Measurements from ENCODE around the gene DIP2B.
"Not testable (repeated sequence)": the region's sequence is repeated elsewhere in the genome, so short reads cannot be mapped to it uniquely, and the experiment has no call there.

Gene DIP2B

GRCh38 chr12:50550530-50551223 is 45.9 kb downstream of the DIP2B start:
- DNase-seq, result no peak

GRCh38 chr12:50551866-50552265 is 47.1 kb downstream of the DIP2B start:
- DNase-seq, result peak in 1 of 2 experiments; percentile 18

GRCh38 chr12:50554651-50555050 is 49.9 kb downstream of the DIP2B start:
- no peak for DNase-seq

- DNase-seq, result no peak
Measured at GRCh38 chr12:50555471-50555885, 50.7 kb downstream of the DIP2B start.

GRCh38 chr12:50556273-50556672 is 51.5 kb downstream of the DIP2B start:
- DNase-seq, result no peak

GRCh38 chr12:50556796-50557195 is 52.0 kb downstream of the DIP2B start:
- not testable (repeated sequence) for DNase-seq

- DNase-seq, result no peak
Measured at GRCh38 chr12:50557421-50557820, 52.6 kb downstream of the DIP2B start.

GRCh38 chr12:50558970-50559369 is 54.2 kb downstream of the DIP2B start:
- no peak for DNase-seq

GRCh38 chr12:50562520-50563433 is 58.0 kb downstream of the DIP2B start:
- no peak for DNase-seq

- no peak for DNase-seq
Measured at GRCh38 chr12:50563434-50563787, 58.6 kb downstream of the DIP2B start.

GRCh38 chr12:50564237-50564947 is 59.6 kb downstream of the DIP2B start:
- no peak for DNase-seq

GRCh38 chr12:50564948-50565297 is 60.1 kb downstream of the DIP2B start:
- no peak for DNase-seq

GRCh38 chr12:50566066-50566465 is 61.3 kb downstream of the DIP2B start:
- no peak for DNase-seq

GRCh38 chr12:50567926-50568325 is 63.1 kb downstream of the DIP2B start:
- no peak for DNase-seq

GRCh38 chr12:50568338-50569091 is 63.7 kb downstream of the DIP2B start:
- DNase-seq, result no peak

GRCh38 chr12:50569321-50569720 is 64.5 kb downstream of the DIP2B start:
- no peak for DNase-seq

- DNase-seq, result no peak
Measured at GRCh38 chr12:50569876-50570275, 65.1 kb downstream of the DIP2B start.

- no peak for DNase-seq
Measured at GRCh38 chr12:50571786-50572185, 67.0 kb downstream of the DIP2B start.

GRCh38 chr12:50572287-50572686 is 67.5 kb downstream of the DIP2B start:
- peak; percentile 78 to 79 for DNase-seq

- DNase-seq, result no peak
Measured at GRCh38 chr12:50572760-50573159, 68.0 kb downstream of the DIP2B start.

GRCh38 chr12:50573271-50573670 is 68.5 kb downstream of the DIP2B start:
- DNase-seq, result no peak

- no peak for DNase-seq
Measured at GRCh38 chr12:50574601-50575348, 70.0 kb downstream of the DIP2B start.
